H1 (cell line): Measurements from ENCODE around the gene PRIMA1. TPM values are rescaled to one million over a fixed set of nuclear protein-coding genes. Genes with fewer than 3 reads are reported as not detected.

Source experiments
- CTCF ChIA-PET: fragments of 300-600 bp; sonication (Branson Sonifier 250); formaldehyde crosslinking; loops from one replicate; lab custom pipeline; 2021; ENCODE audit not compliant: partially characterized antibody; lab: Charles Lee
- POLR2A ChIA-PET: fragments of 300-600 bp; sonication (Branson Sonifier 250); formaldehyde crosslinking; loops from one replicate; lab custom pipeline; 2021; ENCODE audit warnings: inconsistent platforms; ENCODE audit not compliant: partially characterized antibody; lab: Charles Lee
- DNase-seq, 2 experiments: peaks; one replicate each; pipeline versions ENCODE4 v3.0.0 to v3.0.0-alpha.2; 2010 to 2022; ENCODE audit warnings: low spot score in 2 of 2, low read depth in 1 of 2, mixed read lengths in 1 of 2
- FAIRE-seq: peaks from 2 replicates; lab custom pipeline; 2011; peaks lifted over from hg19 to GRCh38; lab: Jason Lieb, UNC
- H2AFZ ChIP-seq: 2 replicates; pipeline ENCODE4 v1.8.1; 2012; ENCODE audit warnings: low read length, inconsistent platforms
- H2AK5ac ChIP-seq: 2 replicates; pipeline ENCODE4 v1.6.1; 2013; ENCODE audit warnings: low read depth, low read length
- H2BK120ac ChIP-seq: replicated peaks from 2 replicates; pipeline ENCODE3; 2013; ENCODE audit warnings: low read depth, low read length, inconsistent platforms
- H2BK12ac ChIP-seq: 2 replicates; pipeline ENCODE4 v1.6.1; 2013; ENCODE audit warnings: low read depth, low read length
- H2BK15ac ChIP-seq: 2 replicates; pipeline ENCODE4 v1.6.1; 2013; ENCODE audit warnings: low read length
- H2BK20ac ChIP-seq: 2 replicates; pipeline ENCODE4 v1.6.1; 2013; ENCODE audit warnings: low read length
- H2BK5ac ChIP-seq: 2 replicates; pipeline ENCODE4 v1.6.1; 2013; ENCODE audit warnings: low read depth, low read length
- H3K14ac ChIP-seq: 2 replicates; pipeline ENCODE4 v1.6.1; 2013; ENCODE audit warnings: inconsistent platforms; ENCODE audit not compliant: insufficient read length
- H3K18ac ChIP-seq: 2 replicates; pipeline ENCODE4 v1.6.1; 2013; ENCODE audit warnings: low read length; ENCODE audit errors: extremely low read depth
- H3K23ac ChIP-seq: 2 replicates; pipeline ENCODE4 v1.6.1; 2013; ENCODE audit warnings: inconsistent platforms; ENCODE audit not compliant: insufficient read length
- H3K23me2 ChIP-seq: 2 replicates; pipeline ENCODE4 v1.6.1; 2013; ENCODE audit warnings: low read depth, low read length
- H3K27ac ChIP-seq: 2 replicates; pipeline ENCODE4 v1.6.1; 2011; ENCODE audit warnings: low read depth, low read length, inconsistent platforms
- H3K27me3 ChIP-seq, 4 experiments: replicated peaks in 1 of 4; 1 replicate in 1 of 4; 2 replicates in 3 of 4; pipeline versions ENCODE4 v1.6.1 to v1.8.1; 2011 to 2013; ENCODE audit warnings: low read length in 3 of 4, mild to moderate bottlenecking in 3 of 4, inconsistent platforms in 2 of 4, mixed read lengths in 2 of 4, moderate library complexity in 1 of 4; ENCODE audit not compliant: control insufficient read depth in 3 of 4, insufficient read depth in 3 of 4; ENCODE audit errors: extremely low read depth in 1 of 4
- H3K36me3 ChIP-seq, 4 experiments: 2 replicates each; pipeline versions ENCODE4 v1.6.1 to v1.8.1; 2011 to 2013; ENCODE audit warnings: mild to moderate bottlenecking in 4 of 4, low read length in 3 of 4, moderate library complexity in 2 of 4, control low read depth in 1 of 4, inconsistent platforms in 1 of 4; ENCODE audit not compliant: insufficient read depth in 4 of 4, control insufficient read depth in 2 of 4
- H3K4ac ChIP-seq: replicated peaks from 2 replicates; pipeline ENCODE3; 2013; ENCODE audit warnings: low read length, low read depth, mixed read lengths, inconsistent platforms; ENCODE audit not compliant: insufficient read length
- H3K4me1 ChIP-seq, 4 experiments: replicated peaks in 1 of 4; 1 replicate in 1 of 4; 2 replicates in 3 of 4; pipeline versions ENCODE4 v1.6.1 to v1.8.1; 2011 to 2013; ENCODE audit warnings: low read length in 3 of 4, inconsistent platforms in 2 of 4, mixed read lengths in 1 of 4; ENCODE audit not compliant: insufficient read depth in 4 of 4, control insufficient read depth in 3 of 4
- H3K4me2 ChIP-seq, 2 experiments: 2 replicates each; pipeline versions ENCODE4 v1.6.1 to v1.8.1; 2011 to 2013; ENCODE audit warnings: low read depth in 2 of 2, low read length in 2 of 2, control low read depth in 1 of 2, inconsistent platforms in 1 of 2, mild to moderate bottlenecking in 1 of 2; ENCODE audit not compliant: insufficient read depth in 1 of 2
- H3K4me3 ChIP-seq, 4 experiments: fragments of 200-600, 300-600 bp in 1 of 4; sonication (generic), shearing (Covaris generic), sonication (Bioruptor Twin) in 1 of 4; 2 replicates each; pipeline versions ENCODE4 v1.5.1 to v1.8.1; 2011 to 2016; ENCODE audit warnings: low read length in 4 of 4, low read depth in 3 of 4, control low read depth in 2 of 4, inconsistent platforms in 2 of 4, mild to moderate bottlenecking in 2 of 4, mixed read lengths in 1 of 4, moderate library complexity in 1 of 4; ENCODE audit not compliant: insufficient read depth in 2 of 4; ENCODE audit errors: extremely low read depth in 1 of 4
- H3K56ac ChIP-seq: replicated peaks from 2 replicates; pipeline ENCODE3; 2013; ENCODE audit warnings: low read depth, mild to moderate bottlenecking, mixed read lengths, low read length, inconsistent platforms; ENCODE audit not compliant: insufficient read length
- H3K79me1 ChIP-seq: 2 replicates; pipeline ENCODE4 v1.6.1; 2013; ENCODE audit warnings: low read depth, low read length, control low read depth
- H3K79me2 ChIP-seq, 2 experiments: 2 replicates each; pipeline versions ENCODE4 v1.6.1 to v1.8.1; 2012 to 2013; ENCODE audit warnings: low read length in 2 of 2, mild to moderate bottlenecking in 2 of 2, inconsistent platforms in 1 of 2; ENCODE audit not compliant: insufficient read depth in 2 of 2, control insufficient read depth in 1 of 2
- H3K9ac ChIP-seq, 4 experiments: replicated peaks in 1 of 4; 1 replicate in 1 of 4; 2 replicates in 3 of 4; pipeline versions ENCODE4 v1.6.1 to v1.8.1; 2011 to 2013; ENCODE audit warnings: low read depth in 3 of 4, low read length in 3 of 4, control low read depth in 2 of 4, mild to moderate bottlenecking in 2 of 4, moderate library complexity in 2 of 4, inconsistent platforms in 1 of 4; ENCODE audit errors: extremely low read depth in 1 of 4
- H3K9me3 ChIP-seq, 2 experiments: 2 replicates each; pipeline versions ENCODE4 v1.6.1 to v1.8.1; 2012 to 2013; ENCODE audit warnings: mild to moderate bottlenecking in 2 of 2, moderate library complexity in 2 of 2, control low read depth in 1 of 2, inconsistent platforms in 1 of 2, low read depth in 1 of 2, low read length in 1 of 2, mixed read lengths in 1 of 2; ENCODE audit not compliant: insufficient read depth in 2 of 2
- H4K20me1 ChIP-seq, 2 experiments: replicated peaks in 1 of 2; 2 replicates each; pipeline versions ENCODE3 to v1.8.1; 2011 to 2013; ENCODE audit warnings: inconsistent platforms in 2 of 2, low read length in 2 of 2, mild to moderate bottlenecking in 1 of 2; ENCODE audit not compliant: insufficient read depth in 2 of 2, control insufficient read depth in 1 of 2
- H4K5ac ChIP-seq: 2 replicates; pipeline ENCODE4 v1.6.1; 2013; ENCODE audit warnings: low read length, low read depth, mixed read lengths, inconsistent platforms; ENCODE audit not compliant: insufficient read length
- H4K8ac ChIP-seq: 2 replicates; pipeline ENCODE4 v1.8.0; 2013; ENCODE audit warnings: mild to moderate bottlenecking, moderate library complexity, low read length, inconsistent platforms; ENCODE audit not compliant: insufficient read depth; ENCODE audit errors: extremely low read depth
- H4K91ac ChIP-seq: replicated peaks from 2 replicates; pipeline ENCODE3; 2013; ENCODE audit warnings: low read length, mixed read lengths, inconsistent platforms; ENCODE audit not compliant: insufficient read length
- ASH2L ChIP-seq: fragments of 200-600, 300-600 bp; sonication (generic); IDR thresholded peaks from one replicate; pipeline ENCODE4 v1.7.1; 2017; ENCODE audit warnings: low read length
- ATF2 ChIP-seq: IDR thresholded peaks from 2 replicates; pipeline ENCODE4 v1.6.1; 2012; ENCODE audit warnings: low read length, inconsistent platforms
- BACH1 ChIP-seq: IDR thresholded peaks from 2 replicates; pipeline ENCODE4 v1.6.1; 2012; ENCODE audit warnings: low read length, improper control_type of control experiment
- BRCA1 ChIP-seq: IDR thresholded peaks from 2 replicates; pipeline ENCODE4 v1.6.1; 2012; ENCODE audit warnings: low read depth, low read length, improper control_type of control experiment
- FOSL1 ChIP-seq: IDR thresholded peaks from 2 replicates; pipeline ENCODE4 v1.6.1; 2011; ENCODE audit warnings: mild to moderate bottlenecking, low read depth, low read length, moderate library complexity; ENCODE audit not compliant: insufficient read depth
- JUND ChIP-seq: IDR thresholded peaks from 2 replicates; pipeline ENCODE4 v1.6.1; 2011; ENCODE audit warnings: mild to moderate bottlenecking, improper control_type of control experiment, low read length
- RXRA ChIP-seq: IDR thresholded peaks from 2 replicates; pipeline ENCODE4 v1.6.1; 2011; ENCODE audit warnings: low read depth, mild to moderate bottlenecking, low read length, moderate library complexity; ENCODE audit not compliant: insufficient read depth
- TAF1 ChIP-seq: IDR thresholded peaks from 2 replicates; pipeline ENCODE4 v1.6.1; 2011; ENCODE audit warnings: mild to moderate bottlenecking, low read depth, low read length
- TAF7 ChIP-seq: optimal IDR thresholded peaks from 2 replicates; pipeline ENCODE3; 2011; ENCODE audit warnings: low read depth, mild to moderate bottlenecking, inconsistent platforms, low read length, moderate library complexity, borderline replicate concordance
- TEAD4 ChIP-seq: IDR thresholded peaks from 2 replicates; pipeline ENCODE4 v1.6.1; 2012; ENCODE audit warnings: low read depth, low read length, inconsistent platforms, mixed read lengths
- USF2 ChIP-seq: IDR thresholded peaks from 2 replicates; pipeline ENCODE4 v1.6.1; 2011; ENCODE audit warnings: low read length, improper control_type of control experiment
- ZNF274 ChIP-seq: IDR thresholded peaks from 2 replicates; pipeline ENCODE4 v1.7.0; 2012; ENCODE audit warnings: low read length, borderline replicate concordance; ENCODE audit errors: extremely low read depth
- WGBS, 2 experiments: shearing (Covaris generic) in 1 of 2; methylation state at CpG; one replicate each; pipeline versions ENCODE4 v1.1.6 to v1.1.7; 2013 to 2015; ENCODE audit warnings: low lambda C conversion rate in 2 of 2, mixed read lengths in 2 of 2, inconsistent platforms in 1 of 2, low coverage in 1 of 2, missing lambda C conversion rate in 1 of 2; ENCODE audit not compliant: insufficient replicate concordance in 2 of 2, insufficient coverage in 1 of 2, insufficient read length in 1 of 2; ENCODE audit errors: extremely low coverage in 1 of 2, missing lambda C conversion rate in 1 of 2; 5-methylcytosine and 5-hydroxymethylcytosine counted together
- polyA plus RNA-seq, 7 experiments: library from polyadenylated mRNA; depleted of rRNA in 3 of 7; stranded (reverse) in 5 of 7; unstranded in 2 of 7; fragments of >200 nt in 5 of 7; fragments of 200-250 nt in 2 of 7; gene quantifications; 1 replicate in 5 of 7; 2 replicates in 1 of 7; 4 replicates in 1 of 7; pipeline versions ENCODE4 v1.2.1 to v1.2.3, GENCODE V29; 2011 to 2013; ENCODE audit warnings: missing spikeins in 2 of 7, mixed read lengths in 2 of 7
- total RNA-seq: library from RNA; stranded (reverse); fragmentation: NEBNext Ultra II Directional; extraction: Animal tissue kit (Norgen Biotek cat#: 25700); gene quantifications from 2 replicates; pipeline ENCODE4 v1.2.1, GENCODE V29; 2021

PRIMA1 gene
- total and polyA plus RNA-seq, 2 of the 8 experiments (the other 6 are each of a cell fraction or from before 2014, with no cell fraction given): 2.8 to 4.5 TPM

- Histone ChIP-seq H4K8ac (no peak overlapping the region), H3K14ac (no peak overlapping the region), H3K27me3 (no peaks in the 10 kb centered on the region), H3K36me3 (no peaks in the 10 kb centered on the region), H4K20me1 (no peaks in the 10 kb centered on the region), H4K91ac (no peak overlapping the region), H3K56ac (no peak overlapping the region), H3K23me2 (no peaks in the 10 kb centered on the region; the same call in 1 of the 2 replicates), H2BK20ac (no peak overlapping the region), H3K23ac (no peak overlapping the region), H3K4me1 (0 out of 7 replicates have a peak, but pooled peaks cover 0 to 3% (median 0%) of the 10 kb centered on the region in 4 experiments), H3K27ac (no peak overlapping the region), H3K4me2 (no peak overlapping the region), H3K4me3 (no peak overlapping the region), H3K79me2 (no peaks in the 10 kb centered on the region), H2BK15ac (no peak overlapping the region), H2BK12ac (no peak overlapping the region), H2AFZ (no peak overlapping the region), H3K4ac (no peak overlapping the region), H3K9me3 (no peaks in the 10 kb centered on the region), H3K18ac (no peak overlapping the region), H4K5ac (no peak overlapping the region), H2AK5ac (no peak overlapping the region), H2BK120ac (no peak overlapping the region), H2BK5ac (no peak overlapping the region), H3K79me1 (peaks cover 3% of the 10 kb centered on the region; the same call in 1 of the 2 replicates), H3K9ac (no peak overlapping the region)
- 93% methylated on average over 11 of the region's 12 CpGs; no CpG with 5 or more reads in 1 of the 2 experiments for WGBS, 2 experiments
- CTCF ChIA-PET: interaction anchor here (0.7 to 1.1 kb wide), 3 partner anchors 9 to 146 kb away, joined by 4 to 5 read pairs (median 4); no protein-coding TSS in a partner anchor
- DNase-seq: no peak
- FAIRE-seq: no peak
- POLR2A ChIA-PET: no interaction called here
- TF ChIP-seq JUND: no peak
- TF ChIP-seq ZNF274: no peak
- TF ChIP-seq TAF1: no peak
- TF ChIP-seq BRCA1: no peak
- TF ChIP-seq BACH1: no peak
- no peak for TF ChIP-seq TAF7
- no peak for TF ChIP-seq USF2
- no peak for TF ChIP-seq FOSL1
- TF ChIP-seq ASH2L: no peak
- no peak for TF ChIP-seq ATF2
- TF ChIP-seq RXRA: no peak
- no peak for TF ChIP-seq TEAD4
Observed at GRCh38 chr14:93757206-93757605, 31.1 kb downstream of the PRIMA1 start.
